ENCODE results near the gene ITGB4. TPM values are rescaled to one million over a fixed set of nuclear protein-coding genes. Genes with fewer than 3 reads are reported as not detected.
A peak's percentile ranks its signal among the peaks of the same experiment; 100 is the strongest.

ITGB4 gene
- total and polyA plus RNA-seq, 9 of the 15 experiments (the other 6 are each of a cell fraction or from before 2014, with no cell fraction given) = 0.05 to 2.8 (median 0.76) TPM; not detected in 3

- TF ChIP-seq, protein P1, sequence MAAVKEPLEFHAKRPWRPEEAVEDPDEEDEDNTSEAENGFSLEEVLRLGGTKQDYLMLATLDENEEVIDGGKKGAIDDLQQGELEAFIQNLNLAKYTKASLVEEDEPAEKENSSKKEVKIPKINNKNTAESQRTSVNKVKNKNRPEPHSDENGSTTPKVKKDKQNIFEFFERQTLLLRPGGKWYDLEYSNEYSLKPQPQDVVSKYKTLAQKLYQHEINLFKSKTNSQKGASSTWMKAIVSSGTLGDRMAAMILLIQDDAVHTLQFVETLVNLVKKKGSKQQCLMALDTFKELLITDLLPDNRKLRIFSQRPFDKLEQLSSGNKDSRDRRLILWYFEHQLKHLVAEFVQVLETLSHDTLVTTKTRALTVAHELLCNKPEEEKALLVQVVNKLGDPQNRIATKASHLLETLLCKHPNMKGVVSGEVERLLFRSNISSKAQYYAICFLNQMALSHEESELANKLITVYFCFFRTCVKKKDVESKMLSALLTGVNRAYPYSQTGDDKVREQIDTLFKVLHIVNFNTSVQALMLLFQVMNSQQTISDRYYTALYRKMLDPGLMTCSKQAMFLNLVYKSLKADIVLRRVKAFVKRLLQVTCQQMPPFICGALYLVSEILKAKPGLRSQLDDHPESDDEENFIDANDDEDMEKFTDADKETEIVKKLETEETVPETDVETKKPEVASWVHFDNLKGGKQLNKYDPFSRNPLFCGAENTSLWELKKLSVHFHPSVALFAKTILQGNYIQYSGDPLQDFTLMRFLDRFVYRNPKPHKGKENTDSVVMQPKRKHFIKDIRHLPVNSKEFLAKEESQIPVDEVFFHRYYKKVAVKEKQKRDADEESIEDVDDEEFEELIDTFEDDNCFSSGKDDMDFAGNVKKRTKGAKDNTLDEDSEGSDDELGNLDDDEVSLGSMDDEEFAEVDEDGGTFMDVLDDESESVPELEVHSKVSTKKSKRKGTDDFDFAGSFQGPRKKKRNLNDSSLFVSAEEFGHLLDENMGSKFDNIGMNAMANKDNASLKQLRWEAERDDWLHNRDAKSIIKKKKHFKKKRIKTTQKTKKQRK (IDR thresholded peaks at IDR 0.05; ENCODE audit: borderline replicate concordance, low read depth, low read length) = no peak
- TF ChIP-seq, protein P2, sequence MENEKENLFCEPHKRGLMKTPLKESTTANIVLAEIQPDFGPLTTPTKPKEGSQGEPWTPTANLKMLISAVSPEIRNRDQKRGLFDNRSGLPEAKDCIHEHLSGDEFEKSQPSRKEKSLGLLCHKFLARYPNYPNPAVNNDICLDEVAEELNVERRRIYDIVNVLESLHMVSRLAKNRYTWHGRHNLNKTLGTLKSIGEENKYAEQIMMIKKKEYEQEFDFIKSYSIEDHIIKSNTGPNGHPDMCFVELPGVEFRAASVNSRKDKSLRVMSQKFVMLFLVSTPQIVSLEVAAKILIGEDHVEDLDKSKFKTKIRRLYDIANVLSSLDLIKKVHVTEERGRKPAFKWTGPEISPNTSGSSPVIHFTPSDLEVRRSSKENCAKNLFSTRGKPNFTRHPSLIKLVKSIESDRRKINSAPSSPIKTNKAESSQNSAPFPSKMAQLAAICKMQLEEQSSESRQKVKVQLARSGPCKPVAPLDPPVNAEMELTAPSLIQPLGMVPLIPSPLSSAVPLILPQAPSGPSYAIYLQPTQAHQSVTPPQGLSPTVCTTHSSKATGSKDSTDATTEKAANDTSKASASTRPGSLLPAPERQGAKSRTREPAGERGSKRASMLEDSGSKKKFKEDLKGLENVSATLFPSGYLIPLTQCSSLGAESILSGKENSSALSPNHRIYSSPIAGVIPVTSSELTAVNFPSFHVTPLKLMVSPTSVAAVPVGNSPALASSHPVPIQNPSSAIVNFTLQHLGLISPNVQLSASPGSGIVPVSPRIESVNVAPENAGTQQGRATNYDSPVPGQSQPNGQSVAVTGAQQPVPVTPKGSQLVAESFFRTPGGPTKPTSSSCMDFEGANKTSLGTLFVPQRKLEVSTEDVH (IDR thresholded peaks at IDR 0.05; ENCODE audit: low read depth, partially characterized antibody) = no peak
- TF ChIP-seq ID3 (CRISPR knock-in tag; IDR thresholded peaks at IDR 0.05) (no peak), ID3 (tag; IDR thresholded peaks at IDR 0.05) (no peak), CCAR2 (IDR thresholded peaks at IDR 0.05; ENCODE audit: low read depth, low read length) (no peak), ZNF232 (CRISPR knock-in tag; IDR thresholded peaks at IDR 0.05) (peak; percentile 15; the same call in 1 of the 2 replicates), SNIP1 (IDR thresholded peaks at IDR 0.05; ENCODE audit: low read depth) (no peak), IRF2 (CRISPR knock-in tag; IDR thresholded peaks at IDR 0.05) (peak; percentile 87), FOXA3 (CRISPR knock-in tag; conservative IDR thresholded peaks at IDR 0.05 in 1 of 2, IDR thresholded peaks at IDR 0.05 in 1 of 2) (no peak), L3MBTL2 (IDR thresholded peaks at IDR 0.05) (no peak), SAFB (IDR thresholded peaks at IDR 0.05; ENCODE audit: borderline replicate concordance, low read depth, low read length) (no peak), ZBED1 (IDR thresholded peaks at IDR 0.05) (no peak), ELF2 (CRISPR knock-in tag; IDR thresholded peaks at IDR 0.05) (no peak), ZNF124 (CRISPR knock-in tag; IDR thresholded peaks at IDR 0.05) (no peak), CTCF (IDR thresholded peaks at IDR 0.05 in 2 of 3, conservative IDR thresholded peaks at IDR 0.05 in 1 of 3; ENCODE audit: insufficient read depth in 2 of 3, low read depth in 1 of 3, low read length in 3 of 3) (0 out of 6 replicates have a peak, but pooled peaks of 1 of the 3 experiments have one; percentile 21), NCOR1 (IDR thresholded peaks at IDR 0.05) (no peak), ARID2 (IDR thresholded peaks at IDR 0.05) (no peak), BHLHE40 (IDR thresholded peaks at IDR 0.05; ENCODE audit: low read length) (no peak), TGIF2 (CRISPR knock-in tag; IDR thresholded peaks at IDR 0.05) (peak; percentile 71; the same call in 1 of the 2 replicates), KAT2B (IDR thresholded peaks at IDR 0.05; ENCODE audit: low read depth, low read length) (no peak), ZNF24 (IDR thresholded peaks at IDR 0.05) (no peak), HNRNPL (IDR thresholded peaks at IDR 0.05; ENCODE audit: low read depth, low read length) (no peak)
Measured at GRCh38 chr17:75773808-75774470, 52.7 kb downstream of the ITGB4 start (continued).

Measured in K562 (cell line).